Measurements from ENCODE around the gene KCTD8. TPM values are rescaled to one million over a fixed set of nuclear protein-coding genes. Genes with fewer than 3 reads are reported as not detected.
"Not testable (repeated sequence)": the region's sequence is repeated elsewhere in the genome, so short reads cannot be mapped to it uniquely, and the experiment has no call there.

KCTD8 gene
- polyA plus RNA-seq, 4 donors = 0.07 TPM; not detected in 3

DNA sequence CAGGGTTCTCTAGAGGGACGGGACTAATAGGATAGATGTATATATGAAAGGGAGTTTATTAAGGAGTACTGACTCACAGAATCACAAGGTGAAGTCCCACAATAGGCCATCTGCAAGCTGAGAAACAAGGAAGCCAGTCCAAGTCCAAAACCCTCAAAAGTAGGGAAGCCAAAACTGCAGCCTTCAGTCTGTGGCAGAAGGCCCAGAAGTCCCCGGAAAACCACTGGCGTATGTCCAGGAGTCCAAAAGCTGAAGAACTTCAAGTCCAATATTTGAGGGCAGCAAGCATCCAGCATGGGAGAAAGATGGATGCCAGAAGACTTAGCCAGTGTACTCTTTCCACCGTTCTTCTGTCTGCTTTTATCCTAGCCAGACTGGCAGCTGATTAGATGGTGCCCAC, 227.2 kb downstream of the KCTD8 start:
- Histone ChIP-seq H3K4me3 (ENCODE audit: low read depth in 1 of 3, low read length in 3 of 3) (no peak overlapping the region), H3K27ac (ENCODE audit: low read depth in 1 of 3, low read length in 2 of 3) (no peak overlapping the region), H3K9me3 (ENCODE audit: control insufficient read depth in 2 of 2, insufficient read depth in 1 of 2, low read depth in 1 of 2, low read length in 1 of 2) (no peaks in the 10 kb centered on the region), H3K4me1 (ENCODE audit: control insufficient read depth in 3 of 3, insufficient read depth in 2 of 3, low read depth in 1 of 3, low read length in 2 of 3) (no peaks in the 10 kb centered on the region), H3K36me3 (ENCODE audit: control insufficient read depth in 3 of 3, insufficient read depth in 2 of 3, low read depth in 1 of 3, low read length in 3 of 3) (no peaks in the 10 kb centered on the region), H3K27me3 (ENCODE audit: control insufficient read depth in 3 of 3, insufficient read depth in 3 of 3, low read length in 3 of 3) (no peaks in the 10 kb centered on the region)
- 75 to 88% (median 76%) methylated on average over 4 of the region's 4 CpGs for WGBS, 3 donors
- no peak for DNase-seq
- FAIRE-seq = no peak

DNA sequence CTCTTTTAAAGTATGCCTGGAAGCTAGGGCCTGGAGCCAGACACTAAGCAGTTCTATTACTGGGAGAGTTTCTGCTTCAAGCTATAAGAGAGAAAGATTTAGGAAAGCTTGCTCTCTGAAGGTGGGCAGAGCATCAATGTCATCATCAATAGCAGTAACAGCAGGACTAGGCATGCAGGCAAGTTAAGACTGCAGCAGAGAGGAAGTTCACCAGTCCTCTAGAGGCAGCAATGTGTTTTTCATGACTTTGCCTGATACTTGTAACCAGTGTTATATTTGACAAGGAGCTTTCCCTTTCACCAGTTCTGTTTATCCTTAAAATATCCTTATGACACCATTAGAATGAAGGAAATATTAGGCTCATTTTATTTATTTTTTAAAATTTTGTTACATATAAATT, 237.9 kb downstream of the KCTD8 start:
- H3K27me3 ChIP-seq (ENCODE audit: control insufficient read depth in 3 of 3, insufficient read depth in 3 of 3, low read length in 3 of 3) = no peaks in the 10 kb centered on the region
- no peak overlapping the region for H3K4me3 ChIP-seq (ENCODE audit: low read depth in 1 of 3, low read length in 3 of 3)
- no peaks in the 10 kb centered on the region for H3K9me3 ChIP-seq (ENCODE audit: control insufficient read depth in 2 of 2, insufficient read depth in 1 of 2, low read depth in 1 of 2, low read length in 1 of 2)
- FAIRE-seq (no peak), DNase-seq (no peak)
- no peaks in the 10 kb centered on the region for H3K36me3 ChIP-seq (ENCODE audit: control insufficient read depth in 3 of 3, insufficient read depth in 2 of 3, low read depth in 1 of 3, low read length in 3 of 3)
- no peaks in the 10 kb centered on the region for H3K4me1 ChIP-seq (ENCODE audit: control insufficient read depth in 3 of 3, insufficient read depth in 2 of 3, low read depth in 1 of 3, low read length in 2 of 3)
- H3K27ac ChIP-seq (ENCODE audit: low read depth in 1 of 3, low read length in 2 of 3) = no peak overlapping the region

DNA sequence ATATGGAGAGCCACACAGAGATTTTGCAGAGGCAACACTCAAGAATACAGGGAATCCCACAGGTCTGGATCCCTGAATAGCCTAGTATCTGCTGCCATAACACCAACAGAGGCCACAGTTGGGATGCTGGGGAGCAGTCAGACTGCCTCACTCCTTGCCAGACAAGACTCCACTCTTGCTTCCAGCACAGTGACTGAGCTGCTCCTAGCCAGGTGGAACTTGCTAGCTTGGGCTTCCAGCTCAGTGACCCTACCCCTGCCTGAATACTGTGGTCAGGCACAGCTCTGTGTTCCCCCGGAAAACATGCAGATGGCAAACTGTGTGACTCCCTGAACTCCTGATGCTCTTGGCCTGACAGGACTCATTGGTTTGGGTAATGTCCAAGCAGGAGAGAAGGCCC, 251.8 kb downstream of the KCTD8 start:
- H3K9me3 ChIP-seq (ENCODE audit: control insufficient read depth in 2 of 2, insufficient read depth in 1 of 2, low read depth in 1 of 2, low read length in 1 of 2) = peaks cover 0 to 2% of the 10 kb centered on the region in 2 donors
- H3K27me3 ChIP-seq (ENCODE audit: control insufficient read depth in 3 of 3, insufficient read depth in 3 of 3, low read length in 3 of 3) = no peaks in the 10 kb centered on the region
- no peak for FAIRE-seq
- H3K4me1 ChIP-seq (ENCODE audit: control insufficient read depth in 3 of 3, insufficient read depth in 2 of 3, low read depth in 1 of 3, low read length in 2 of 3) = no peaks in the 10 kb centered on the region
- no peak for DNase-seq
- H3K4me3 ChIP-seq (ENCODE audit: low read depth in 1 of 3, low read length in 3 of 3) = no peak overlapping the region
- WGBS, 3 donors = 82 to 95% (median 91%) methylated on average over 1 of the region's 1 CpG
- H3K36me3 ChIP-seq (ENCODE audit: control insufficient read depth in 3 of 3, insufficient read depth in 2 of 3, low read depth in 1 of 3, low read length in 3 of 3) = no peaks in the 10 kb centered on the region
- no peak overlapping the region for H3K27ac ChIP-seq (ENCODE audit: low read depth in 1 of 3, low read length in 2 of 3)

DNA sequence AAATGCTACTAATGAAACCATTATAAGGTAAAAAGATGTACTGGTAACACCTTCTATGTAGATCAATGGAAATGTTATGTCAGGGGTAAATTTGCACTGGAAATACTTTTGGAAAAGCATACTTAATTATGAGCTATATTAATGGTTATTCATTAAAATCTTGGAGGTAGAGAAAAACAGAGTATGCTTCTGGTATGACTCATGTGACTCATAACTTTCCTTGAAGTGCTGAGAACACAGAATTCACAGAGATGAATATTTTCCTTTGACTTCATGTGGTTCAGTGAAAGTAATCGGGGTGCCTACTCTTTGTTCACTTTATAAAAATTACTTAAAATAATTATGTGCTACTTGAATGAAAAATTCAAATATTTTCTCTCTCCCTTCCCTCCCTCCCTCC, 254.2 kb downstream of the KCTD8 start:
- FAIRE-seq (no peak), DNase-seq (no peak)
- Histone ChIP-seq H3K4me1 (ENCODE audit: control insufficient read depth in 3 of 3, insufficient read depth in 2 of 3, low read depth in 1 of 3, low read length in 2 of 3) (no peaks in the 10 kb centered on the region), H3K9me3 (ENCODE audit: control insufficient read depth in 2 of 2, insufficient read depth in 1 of 2, low read depth in 1 of 2, low read length in 1 of 2) (peaks cover 0 to 2% of the 10 kb centered on the region in 2 donors), H3K36me3 (ENCODE audit: control insufficient read depth in 3 of 3, insufficient read depth in 2 of 3, low read depth in 1 of 3, low read length in 3 of 3) (no peaks in the 10 kb centered on the region), H3K27me3 (ENCODE audit: control insufficient read depth in 3 of 3, insufficient read depth in 3 of 3, low read length in 3 of 3) (no peaks in the 10 kb centered on the region), H3K4me3 (ENCODE audit: low read depth in 1 of 3, low read length in 3 of 3) (no peak overlapping the region), H3K27ac (ENCODE audit: low read depth in 1 of 3, low read length in 2 of 3) (no peak overlapping the region)
- WGBS, 3 donors = 77 to 85% (median 80%) methylated on average over 1 of the region's 1 CpG

DNA sequence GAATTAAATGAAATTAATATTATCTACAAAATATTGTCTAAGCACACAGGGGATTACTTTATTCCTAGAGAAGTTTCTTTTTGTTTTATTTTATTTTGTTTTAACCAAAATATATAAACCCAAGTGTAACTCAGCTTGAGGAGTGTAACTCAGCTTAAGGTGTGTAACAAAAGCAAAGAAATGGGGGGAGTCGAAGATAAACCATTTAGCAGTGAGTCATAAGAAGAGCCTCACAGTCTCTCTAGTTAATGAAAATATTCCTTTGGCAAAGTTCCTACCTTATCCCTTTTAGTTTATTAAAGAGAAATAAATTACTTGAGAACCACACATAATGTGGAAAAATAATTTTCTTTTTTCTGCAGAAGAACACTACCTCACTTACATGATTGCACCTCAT, 261.8 kb downstream of the KCTD8 start:
- WGBS, 3 donors = 74 to 85% (median 81%) methylated on average over 1 of the region's 1 CpG

DNA sequence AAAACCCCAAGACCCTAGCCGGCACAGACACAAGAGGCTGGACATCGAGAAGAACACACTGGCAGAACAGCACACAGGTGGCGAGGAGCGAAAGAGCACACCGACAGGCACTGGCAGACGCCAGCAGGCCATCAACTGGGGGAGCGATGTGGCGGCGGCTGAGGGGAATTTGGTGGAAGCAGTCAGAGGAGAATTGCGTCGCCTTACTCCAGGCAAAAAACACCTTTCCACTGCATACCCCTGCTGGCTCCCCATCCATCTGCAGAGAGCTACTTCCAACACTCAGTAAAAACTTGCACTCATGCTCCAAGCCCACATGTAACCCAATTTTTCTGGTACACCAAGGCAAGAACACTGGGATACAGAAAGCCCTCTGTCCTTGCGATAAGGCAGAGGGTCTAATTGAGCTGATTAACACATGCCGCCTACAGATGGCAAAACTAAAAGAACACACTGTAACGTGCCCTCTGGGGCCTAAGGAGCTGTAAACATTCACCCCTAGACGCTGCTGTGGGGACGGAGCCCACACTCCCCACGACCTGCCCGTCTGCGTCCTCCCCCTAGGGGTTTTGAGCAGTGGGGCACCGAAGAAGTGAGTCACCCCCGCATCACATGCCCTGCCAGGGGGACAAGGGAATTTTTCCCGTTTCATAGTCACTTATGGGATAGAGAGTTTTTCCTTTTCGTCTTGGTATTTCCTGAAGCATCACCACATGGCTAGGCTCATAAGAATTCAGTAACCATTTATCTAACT, 262.3 kb downstream of the KCTD8 start:
- Histone ChIP-seq H3K36me3 (ENCODE audit: control insufficient read depth in 3 of 3, insufficient read depth in 2 of 3, low read depth in 1 of 3, low read length in 3 of 3) (no peaks in the 10 kb centered on the region), H3K9me3 (ENCODE audit: control insufficient read depth in 2 of 2, insufficient read depth in 1 of 2, low read depth in 1 of 2, low read length in 1 of 2) (peaks cover 0 to 1% of the 10 kb centered on the region in 2 donors), H3K27me3 (ENCODE audit: control insufficient read depth in 3 of 3, insufficient read depth in 3 of 3, low read length in 3 of 3) (no peaks in the 10 kb centered on the region), H3K27ac (ENCODE audit: low read depth in 1 of 3, low read length in 2 of 3) (no peak overlapping the region), H3K4me3 (ENCODE audit: low read depth in 1 of 3, low read length in 3 of 3) (no peak overlapping the region), H3K4me1 (ENCODE audit: control insufficient read depth in 3 of 3, insufficient read depth in 2 of 3, low read depth in 1 of 3, low read length in 2 of 3) (no peaks in the 10 kb centered on the region)
- WGBS, 3 donors = 81 to 89% (median 87%) methylated on average over 23 of the region's 23 CpGs
- FAIRE-seq (no peak), DNase-seq (no peak)

More for the DNA sequence above, 261.8 kb downstream of the KCTD8 start:
- Histone ChIP-seq H3K4me3 (ENCODE audit: low read depth in 1 of 3, low read length in 3 of 3) (no peak overlapping the region), H3K27ac (ENCODE audit: low read depth in 1 of 3, low read length in 2 of 3) (no peak overlapping the region), H3K36me3 (ENCODE audit: control insufficient read depth in 3 of 3, insufficient read depth in 2 of 3, low read depth in 1 of 3, low read length in 3 of 3) (no peaks in the 10 kb centered on the region), H3K9me3 (ENCODE audit: control insufficient read depth in 2 of 2, insufficient read depth in 1 of 2, low read depth in 1 of 2, low read length in 1 of 2) (peaks cover 0 to 1% of the 10 kb centered on the region in 2 donors), H3K4me1 (ENCODE audit: control insufficient read depth in 3 of 3, insufficient read depth in 2 of 3, low read depth in 1 of 3, low read length in 2 of 3) (no peaks in the 10 kb centered on the region), H3K27me3 (ENCODE audit: control insufficient read depth in 3 of 3, insufficient read depth in 3 of 3, low read length in 3 of 3) (no peaks in the 10 kb centered on the region)
- DNase-seq (no peak), FAIRE-seq (no peak)

DNA sequence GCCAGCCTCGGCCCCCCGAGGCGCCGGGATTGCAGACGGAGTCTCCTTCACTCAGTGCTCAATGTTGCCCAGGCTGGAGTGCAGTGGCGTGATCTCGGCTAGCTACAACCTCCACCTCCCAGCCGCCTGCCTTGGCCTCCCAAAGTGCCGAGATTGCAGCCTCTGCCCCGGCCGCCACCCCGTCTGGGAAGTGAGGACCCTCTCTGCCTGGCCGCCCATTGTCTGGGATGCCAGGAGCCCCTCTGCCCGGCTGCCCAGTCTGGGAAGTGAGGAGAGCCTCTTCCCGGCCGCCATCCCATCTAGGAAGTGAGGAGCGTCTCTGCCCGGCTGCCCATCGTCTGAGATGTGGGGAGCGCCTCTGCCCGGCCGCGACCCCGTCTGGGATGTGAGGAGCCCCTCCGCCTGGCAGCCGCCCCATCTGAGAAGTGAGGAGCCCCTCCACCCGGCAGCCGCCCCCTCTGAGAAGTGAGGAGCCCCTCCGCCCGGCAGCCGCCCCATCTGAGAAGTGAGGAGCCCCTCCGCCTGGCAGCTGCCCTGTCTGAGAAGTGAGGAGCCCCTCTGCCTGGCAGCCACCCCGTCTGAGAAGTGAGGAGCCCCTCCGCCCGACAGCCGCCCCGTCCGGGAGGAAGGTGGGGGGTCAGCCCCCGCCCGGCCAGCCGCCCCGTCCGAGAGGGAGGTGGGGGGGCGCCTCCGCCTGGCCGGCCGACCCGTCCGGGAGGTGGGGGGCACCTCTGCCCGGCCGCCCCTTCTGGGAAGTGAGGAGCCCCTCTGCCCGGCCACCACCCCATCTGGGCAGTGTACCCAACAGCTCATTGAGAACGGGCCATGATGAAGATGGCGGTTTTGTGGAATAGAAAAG, 266.9 kb downstream of the KCTD8 start:
- 94 to 96% (median 95%) methylated on average over 39 to 54 of the region's 54 CpGs for WGBS, 3 donors
- not testable (repeated sequence) for DNase-seq; H3K27ac ChIP-seq (ENCODE audit: low read depth in 1 of 3, low read length in 2 of 3); H3K36me3 ChIP-seq (ENCODE audit: control insufficient read depth in 3 of 3, insufficient read depth in 2 of 3, low read depth in 1 of 3, low read length in 3 of 3); H3K4me1 ChIP-seq (ENCODE audit: control insufficient read depth in 3 of 3, insufficient read depth in 2 of 3, low read depth in 1 of 3, low read length in 2 of 3); H3K27me3 ChIP-seq (ENCODE audit: control insufficient read depth in 3 of 3, insufficient read depth in 3 of 3, low read length in 3 of 3); FAIRE-seq; H3K9me3 ChIP-seq (ENCODE audit: control insufficient read depth in 2 of 2, insufficient read depth in 1 of 2, low read depth in 1 of 2, low read length in 1 of 2); H3K4me3 ChIP-seq (ENCODE audit: low read depth in 1 of 3, low read length in 3 of 3)

DNA sequence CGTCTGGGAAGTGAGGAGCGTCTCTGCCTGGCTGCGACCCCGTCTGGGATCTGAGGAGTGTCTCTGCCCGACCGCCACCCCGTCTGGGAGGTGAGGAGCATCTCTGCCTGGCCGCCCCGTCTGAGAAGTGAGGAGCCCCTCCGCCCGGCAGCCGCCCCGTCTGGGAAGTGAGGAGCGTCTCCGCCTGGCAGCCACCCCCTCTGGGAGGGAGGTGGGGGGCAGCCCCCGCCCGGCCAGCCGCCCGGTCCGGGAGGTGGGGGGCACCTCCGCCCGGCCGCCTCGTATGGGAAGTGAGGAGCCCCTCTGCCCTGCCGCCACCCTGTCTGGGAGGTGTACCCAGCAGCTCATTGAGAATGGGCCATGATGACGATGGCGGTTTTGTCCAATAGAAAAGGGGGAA, 280.8 kb downstream of the KCTD8 start:
- not testable (repeated sequence) for H3K36me3 ChIP-seq (ENCODE audit: control insufficient read depth in 3 of 3, insufficient read depth in 2 of 3, low read depth in 1 of 3, low read length in 3 of 3); H3K9me3 ChIP-seq (ENCODE audit: control insufficient read depth in 2 of 2, insufficient read depth in 1 of 2, low read depth in 1 of 2, low read length in 1 of 2); H3K4me1 ChIP-seq (ENCODE audit: control insufficient read depth in 3 of 3, insufficient read depth in 2 of 3, low read depth in 1 of 3, low read length in 2 of 3); H3K27me3 ChIP-seq (ENCODE audit: control insufficient read depth in 3 of 3, insufficient read depth in 3 of 3, low read length in 3 of 3); H3K4me3 ChIP-seq (ENCODE audit: low read depth in 1 of 3, low read length in 3 of 3); FAIRE-seq; DNase-seq; H3K27ac ChIP-seq (ENCODE audit: low read depth in 1 of 3, low read length in 2 of 3)
- WGBS, 3 donors = 94 to 96% (median 95%) methylated on average over 21 to 27 of the region's 27 CpGs
